GM23338 (cell line): Measurements from ENCODE around the gene FLNB. TPM values are rescaled to one million over a fixed set of nuclear protein-coding genes. Genes with fewer than 3 reads are reported as not detected.
A peak's percentile ranks its signal among the peaks of the same experiment; 100 is the strongest.

Source experiments
- ATAC-seq: fragments of 200-7000 bp; cut with Tn5 transposase; 3 replicates; pipeline ENCODE4 v1.9.1; 2020
- DNase-seq: peaks from one replicate; pipeline ENCODE4 v3.0.0-alpha.2; 2015; ENCODE audit warnings: low spot score
- H2AFZ ChIP-seq: fragments of 200-600 bp; sonication (generic); 2 replicates; pipeline ENCODE4 v1.8.0; 2016; ENCODE audit warnings: antibody characterized with exemption, mild to moderate bottlenecking, moderate library complexity
- H3F3A ChIP-seq: fragments of 200-600 bp; sonication (generic); replicated peaks from 2 replicates; pipeline ENCODE4 v1.8.0; 2017; ENCODE audit warnings: antibody characterized with exemption, mixed run types, low read depth
- H3K27ac ChIP-seq: fragments of 200-600 bp; sonication (generic); 2 replicates; pipeline ENCODE4 v1.6.1; 2016; ENCODE audit warnings: low read depth
- H3K27me3 ChIP-seq: fragments of 200-600 bp; sonication (generic); 2 replicates; pipeline ENCODE4 v1.8.0; 2016; ENCODE audit warnings: mild to moderate bottlenecking, mixed run types, moderate library complexity; ENCODE audit not compliant: insufficient read depth
- H3K36me3 ChIP-seq: fragments of 200-600 bp; sonication (generic); 2 replicates; pipeline ENCODE4 v1.8.0; 2016; ENCODE audit warnings: mild to moderate bottlenecking; ENCODE audit not compliant: insufficient read depth
- H3K4me1 ChIP-seq: fragments of 200-600 bp; sonication (generic); 2 replicates; pipeline ENCODE4 v1.8.0; 2016; ENCODE audit warnings: mild to moderate bottlenecking, moderate library complexity; ENCODE audit not compliant: insufficient read depth
- H3K4me2 ChIP-seq: fragments of 200-600 bp; sonication (generic); 2 replicates; pipeline ENCODE4 v1.7.1; 2017; ENCODE audit warnings: mixed run types
- H3K4me3 ChIP-seq: fragments of 200-600 bp; sonication (generic); 2 replicates; pipeline ENCODE4 v1.6.1; 2016; ENCODE audit warnings: mixed run types
- H3K79me2 ChIP-seq: fragments of 200-600 bp; sonication (generic); replicated peaks from 2 replicates; pipeline ENCODE4 v1.8.0; 2017; ENCODE audit warnings: mild to moderate bottlenecking; ENCODE audit not compliant: insufficient read depth
- H3K9me2 ChIP-seq: fragments of 200-600 bp; sonication (generic); 2 replicates; pipeline ENCODE4 v1.8.0; 2017; ENCODE audit not compliant: insufficient read depth
- H4K20me1 ChIP-seq: fragments of 200-600 bp; sonication (generic); replicated peaks from 2 replicates; pipeline ENCODE4 v1.8.0; 2017; ENCODE audit warnings: mild to moderate bottlenecking; ENCODE audit not compliant: insufficient read depth
- H3K27ac Mint-ChIP-seq: 2 replicates; pipeline ENCODE4 v1.8.0; 2020; ENCODE audit warnings: inconsistent platforms, mild to moderate bottlenecking, moderate library complexity, mixed read lengths
- H3K27me3 Mint-ChIP-seq: 3 replicates; pipeline ENCODE4 v1.8.0; 2022; ENCODE audit warnings: low read depth, mild to moderate bottlenecking, moderate library complexity, mixed read lengths, inconsistent platforms; ENCODE audit not compliant: insufficient read depth, poor library complexity
- H3K36me3 Mint-ChIP-seq: 3 replicates; pipeline ENCODE4 v1.8.0; 2021; ENCODE audit warnings: low read depth, mild to moderate bottlenecking, inconsistent platforms, moderate library complexity, mixed read lengths
- H3K4me1 Mint-ChIP-seq: 3 replicates; pipeline ENCODE4 v1.8.0; 2020; ENCODE audit warnings: mild to moderate bottlenecking, inconsistent platforms, mixed read lengths
- H3K4me3 Mint-ChIP-seq: 3 replicates; pipeline ENCODE4 v1.8.0; 2021; ENCODE audit warnings: moderate library complexity, mild to moderate bottlenecking, inconsistent platforms, mixed read lengths
- H3K9me3 Mint-ChIP-seq: 3 replicates; pipeline ENCODE4 v1.8.0; 2020; ENCODE audit warnings: moderate library complexity, mild to moderate bottlenecking, inconsistent platforms, mixed read lengths
- CREB1 ChIP-seq: fragments of 250-450 bp; sonication (Bioruptor Pico); IDR thresholded peaks from 2 replicates; pipeline ENCODE4 v1.5.0; 2020; ENCODE audit warnings: low read depth, mild to moderate bottlenecking, moderate library complexity
- CTCF ChIP-seq, 2 experiments: fragments of 200-600 bp in 1 of 2; sonication (generic) in 1 of 2; conservative IDR thresholded peaks; 2 replicates each; pipeline versions ENCODE4 v1.5.1 to v1.6.1; 2016 to 2017; ENCODE audit warnings: antibody characterized with exemption in 2 of 2, low read depth in 2 of 2, mild to moderate bottlenecking in 2 of 2, moderate library complexity in 1 of 2
- ETS1 ChIP-seq: IDR thresholded peaks from 2 replicates; pipeline ENCODE4 v1.6.1; 2016; ENCODE audit warnings: antibody characterized with exemption
- EZH2 ChIP-seq: fragments of 200-600 bp; sonication (generic); IDR thresholded peaks from one replicate; pipeline ENCODE4 v1.8.0; 2017; ENCODE audit warnings: antibody characterized with exemption, mild to moderate bottlenecking, low read depth; ENCODE audit not compliant: unreplicated experiment
- EZH2phosphoT487 ChIP-seq: fragments of 200-600 bp; sonication (generic); IDR thresholded peaks from one replicate; pipeline ENCODE4 v1.8.1; 2018; ENCODE audit warnings: antibody characterized with exemption; ENCODE audit not compliant: unreplicated experiment
- JUNB ChIP-seq: IDR thresholded peaks from one replicate; pipeline ENCODE4 v1.6.1; 2016; ENCODE audit warnings: antibody characterized with exemption; ENCODE audit not compliant: unreplicated experiment
- POLR2AphosphoS5 ChIP-seq: IDR thresholded peaks from 2 replicates; pipeline ENCODE4 v1.6.1; 2016; ENCODE audit warnings: antibody characterized with exemption, low read depth
- REST ChIP-seq: IDR thresholded peaks from one replicate; pipeline ENCODE4 v1.6.1; 2018; ENCODE audit warnings: antibody characterized with exemption; ENCODE audit not compliant: unreplicated experiment
- ZNF114 ChIP-seq: fragments of 250-450 bp; sonication (Bioruptor Pico); IDR thresholded peaks from 2 replicates; pipeline ENCODE4 v1.5.0; 2020; ENCODE audit warnings: mild to moderate bottlenecking, moderate library complexity
- ZNF331 ChIP-seq: fragments of 250-450 bp; sonication (Bioruptor Pico); IDR thresholded peaks from 2 replicates; pipeline ENCODE4 v1.5.0; 2020; ENCODE audit warnings: low read depth, mild to moderate bottlenecking, moderate library complexity
- ZNF462 ChIP-seq: fragments of 250-450 bp; sonication (Bioruptor Pico); IDR thresholded peaks from 2 replicates; pipeline ENCODE4 v1.5.0; 2020; ENCODE audit warnings: mild to moderate bottlenecking, moderate library complexity
- polyA plus RNA-seq: library from polyadenylated mRNA; unstranded; fragments of >200 nt; fragmentation: Nextera tagmentation; extraction: Ambion mirVana; gene quantifications from 2 replicates; pipeline ENCODE4 v1.2.1, GENCODE V29; 2016
- total RNA-seq: library from RNA; depleted of rRNA; stranded (reverse); fragments of >200 nt; shearing (Covaris generic); gene quantifications from 2 replicates; pipeline ENCODE4 v1.2.3, GENCODE V29; 2014

The FLNB gene
- total and polyA plus RNA-seq, 2 experiments from 2014 or later = 39.7 to 179 TPM

GRCh38 chr3:58020783-58021071 lies 12.5 kb downstream of the FLNB start (continued):
- no peak for TF ChIP-seq ZNF462 (CRISPR knock-in tag)

- ATAC-seq = peak; percentile 83
- peak overlapping the region; percentile 96 for H3K27ac Mint-ChIP-seq
- Histone ChIP-seq H3F3A (peaks cover 11% of the 10 kb centered on the region), H3K27me3 (no peaks in the 10 kb centered on the region), H3K79me2 (peaks cover 96% of the 10 kb centered on the region), H3K4me3 (peak overlapping the region; percentile 28; the same call in 1 of the 2 replicates), H3K36me3 (no peaks in the 10 kb centered on the region), H3K4me2 (peak overlapping the region; percentile 70), H3K27ac (peak overlapping the region; percentile 99), H2AFZ (no peak overlapping the region), H3K4me1 (peaks cover 78% of the 10 kb centered on the region), H3K9me2 (no peaks in the 10 kb centered on the region), H4K20me1 (peaks cover 15% of the 10 kb centered on the region)
- peak; percentile 97 for DNase-seq
- no peaks in the 10 kb centered on the region for H3K36me3 Mint-ChIP-seq
- peaks cover 12% of the 10 kb centered on the region for H3K27me3 Mint-ChIP-seq
- H3K4me1 Mint-ChIP-seq = peaks cover 75% of the 10 kb centered on the region
- H3K9me3 Mint-ChIP-seq = no peaks in the 10 kb centered on the region
- peak overlapping the region; percentile 37; the same call in 1 of the 3 replicates for H3K4me3 Mint-ChIP-seq
- TF ChIP-seq ZNF331 (CRISPR knock-in tag) (no peak), ZNF114 (peak; percentile 72; the same call in 1 of the 2 replicates), EZH2phosphoT487 (no peak), REST (no peak), JUNB (no peak), CREB1 (CRISPR knock-in tag) (no peak; the same call in 1 of the 2 replicates), POLR2AphosphoS5 (peak; percentile 48; the same call in 1 of the 2 replicates), EZH2 (no peak), CTCF (conservative IDR thresholded peaks at IDR 0.05; ENCODE audit: low read depth in 2 of 2) (peak in 1 of 2 experiments; percentile 20; a peak in 2 of 4 replicates), ETS1 (peak; percentile 70)
These were observed 13.1 kb downstream of the FLNB start for GRCh38 chr3:58021072-58021959.
